SK-N-SH (cell line): ENCODE data around the gene USP25. TPM values are rescaled to one million over a fixed set of nuclear protein-coding genes. Genes with fewer than 3 reads are reported as not detected.

ENCODE experiments used
- CTCF ChIA-PET: fragments of 300-600, 350-600 bp; formaldehyde crosslinking; extraction: SDS; loops from one replicate; lab custom pipeline; 2021; lab: Yijun Ruan, JAX
- POLR2A ChIA-PET: fragments of 350-600 bp; sonication (Branson Sonifier 250); formaldehyde crosslinking; extraction: SDS; loops from one replicate; lab custom pipeline; 2020; ENCODE audit warnings: antibody characterized with exemption, inconsistent platforms; lab: Yijun Ruan, JAX
- DNase-seq: peaks from one replicate; pipeline ENCODE4 v3.0.0; 2012
- H2AFZ ChIP-seq: fragments of 200-600 bp; sonication (generic); 2 replicates; pipeline ENCODE4 v1.8.1; 2016; ENCODE audit warnings: antibody characterized with exemption, mild to moderate bottlenecking, low read depth
- H3F3A ChIP-seq: fragments of 200-600 bp; sonication (generic); replicated peaks from 2 replicates; pipeline ENCODE3; 2016; ENCODE audit warnings: antibody characterized with exemption, mild to moderate bottlenecking; ENCODE audit not compliant: insufficient read depth
- H3K27ac ChIP-seq, 2 experiments: fragments of 200-500 bp in 1 of 2; fragments of 200-600 bp in 1 of 2; sonication (Bioruptor generic) in 1 of 2; sonication (generic), shearing (Covaris generic) in 1 of 2; 2 replicates each; pipeline versions ENCODE4 v1.5.1 to v1.6.1; 2014 to 2016; ENCODE audit warnings: low read depth in 2 of 2, inconsistent platforms in 1 of 2, low read length in 1 of 2, mild to moderate bottlenecking in 1 of 2, mixed read lengths in 1 of 2
- H3K27me3 ChIP-seq: fragments of 200-600 bp; sonication (generic), shearing (Covaris generic); 2 replicates; pipeline ENCODE4 v1.6.1; 2016; ENCODE audit warnings: mixed run types; ENCODE audit not compliant: insufficient read depth
- H3K36me3 ChIP-seq, 2 experiments: fragments of 200-500 bp in 1 of 2; fragments of 200-600 bp in 1 of 2; sonication (Bioruptor generic) in 1 of 2; sonication (generic) in 1 of 2; replicated peaks in 1 of 2; 2 replicates each; pipeline versions ENCODE3 to v1.5.1; 2014 to 2016; ENCODE audit warnings: low read length in 1 of 2, mild to moderate bottlenecking in 1 of 2; ENCODE audit not compliant: insufficient read depth in 2 of 2, control insufficient read depth in 1 of 2
- H3K4me1 ChIP-seq, 2 experiments: fragments of 200-500 bp in 1 of 2; fragments of 200-600 bp in 1 of 2; sonication (Bioruptor generic) in 1 of 2; sonication (generic), shearing (Covaris generic) in 1 of 2; 2 replicates each; pipeline versions ENCODE4 v1.5.1 to v1.6.1; 2014 to 2016; ENCODE audit warnings: low read depth in 1 of 2, low read length in 1 of 2, mixed run types in 1 of 2; ENCODE audit not compliant: insufficient read depth in 2 of 2, control insufficient read depth in 1 of 2
- H3K4me2 ChIP-seq: fragments of 200-600 bp; sonication (generic), shearing (Covaris generic); 2 replicates; pipeline ENCODE4 v1.6.1; 2017; ENCODE audit warnings: mixed run types
- H3K4me3 ChIP-seq, 2 experiments: fragments of 200-500 bp in 1 of 2; fragments of 200-600 bp in 1 of 2; sonication (Bioruptor generic) in 1 of 2; sonication (generic), shearing (Covaris generic) in 1 of 2; 2 replicates each; pipeline versions ENCODE4 v1.5.1 to v1.8.1; 2014 to 2016; ENCODE audit warnings: low read depth in 2 of 2, inconsistent platforms in 1 of 2, low read length in 1 of 2, mild to moderate bottlenecking in 1 of 2, mixed read lengths in 1 of 2, moderate library complexity in 1 of 2
- H3K79me2 ChIP-seq: fragments of 200-600 bp; sonication (generic); 2 replicates; pipeline ENCODE4 v1.8.1; 2017; ENCODE audit warnings: mild to moderate bottlenecking; ENCODE audit not compliant: insufficient read depth
- H3K9ac ChIP-seq: fragments of 200-600 bp; sonication (generic); 2 replicates; pipeline ENCODE4 v1.6.1; 2017; ENCODE audit warnings: mixed run types
- H3K9me2 ChIP-seq: fragments of 200-600 bp; sonication (generic); 2 replicates; pipeline ENCODE4 v1.6.1; 2017; ENCODE audit warnings: mixed run types
- H3K9me3 ChIP-seq: fragments of 200-600 bp; sonication (generic); 2 replicates; pipeline ENCODE4 v1.6.1; 2017; ENCODE audit warnings: mixed run types, mild to moderate bottlenecking, moderate library complexity
- H4K20me1 ChIP-seq: fragments of 200-600 bp; sonication (generic); 2 replicates; pipeline ENCODE4 v1.6.1; 2017; ENCODE audit warnings: mild to moderate bottlenecking, mixed run types; ENCODE audit not compliant: insufficient read depth
- ELF1 ChIP-seq: IDR thresholded peaks from 2 replicates; pipeline ENCODE4 v1.4.0; 2012
- EP300 ChIP-seq, 2 experiments: IDR thresholded peaks; 2 replicates each; pipeline versions ENCODE4 v1.4.0 to v1.6.1; 2012; ENCODE audit warnings: borderline replicate concordance in 1 of 2, low read depth in 1 of 2, low read length in 1 of 2
- FOSL2 ChIP-seq: IDR thresholded peaks from 2 replicates; pipeline ENCODE4 v1.4.0; 2012; ENCODE audit warnings: low read depth, mild to moderate bottlenecking, moderate library complexity, borderline replicate concordance
- FOXJ3 ChIP-seq: sonication (generic); formaldehyde crosslinking; IDR thresholded peaks from 2 replicates; pipeline ENCODE4 v1.5.1; 2020; ENCODE audit warnings: mild to moderate bottlenecking, missing genetic modification reagents
- MAX ChIP-seq: IDR thresholded peaks from 2 replicates; pipeline ENCODE4 v1.4.0; 2012; ENCODE audit warnings: low read depth
- NFIC ChIP-seq: IDR thresholded peaks from 2 replicates; pipeline ENCODE4 v1.4.0; 2012; ENCODE audit warnings: borderline replicate concordance
- NRF1 ChIP-seq: IDR thresholded peaks from 2 replicates; pipeline ENCODE4 v1.6.1; 2012; ENCODE audit warnings: low read depth, mild to moderate bottlenecking, low read length
- POLR2AphosphoS5 ChIP-seq: IDR thresholded peaks from 2 replicates; pipeline ENCODE4 v1.6.1; 2012; ENCODE audit warnings: low read depth, low read length
- RCOR1 ChIP-seq: fragments of 150-350 bp; IDR thresholded peaks from 2 replicates; pipeline ENCODE4 v1.6.1; 2017; ENCODE audit warnings: antibody characterized with exemption, low read length
- RXRA ChIP-seq: IDR thresholded peaks from 2 replicates; pipeline ENCODE4 v1.4.0; 2012; ENCODE audit warnings: low read depth, mild to moderate bottlenecking, borderline replicate concordance
- SIN3A ChIP-seq: IDR thresholded peaks from 2 replicates; pipeline ENCODE4 v1.6.1; 2012; ENCODE audit warnings: low read depth, mild to moderate bottlenecking, low read length, moderate library complexity, borderline replicate concordance
- TCF12 ChIP-seq: IDR thresholded peaks from 2 replicates; pipeline ENCODE4 v1.4.0; 2012
- YY1 ChIP-seq: IDR thresholded peaks from 2 replicates; pipeline ENCODE4 v1.4.0; 2012; ENCODE audit warnings: low read depth, mild to moderate bottlenecking
- WGBS: methylation state at CpG from one replicate; pipeline ENCODE4 v1.1.6; 2017; ENCODE audit warnings: low lambda C conversion rate; 5-methylcytosine and 5-hydroxymethylcytosine counted together
- polyA plus RNA-seq, 3 experiments: library from polyadenylated mRNA; depleted of rRNA; stranded (reverse); fragments of >200 nt; gene quantifications; 2 replicates each; pipeline ENCODE4 v1.2.3, GENCODE V29; 2012
- TF ChIP-seq, protein P1 (sequence below): IDR thresholded peaks from 2 replicates; pipeline ENCODE4; 2012
- TF ChIP-seq, protein P2 (sequence below): fragments of 200-600 bp; sonication (generic); IDR thresholded peaks from 2 replicates; pipeline ENCODE4 v1.6.1; 2017; ENCODE audit warnings: antibody characterized with exemption, mild to moderate bottlenecking, moderate library complexity

Gene USP25
- polyA plus RNA-seq, 1 of the 3 experiments (the other 2 are of a cell fraction) = 4.6 TPM

DNA sequence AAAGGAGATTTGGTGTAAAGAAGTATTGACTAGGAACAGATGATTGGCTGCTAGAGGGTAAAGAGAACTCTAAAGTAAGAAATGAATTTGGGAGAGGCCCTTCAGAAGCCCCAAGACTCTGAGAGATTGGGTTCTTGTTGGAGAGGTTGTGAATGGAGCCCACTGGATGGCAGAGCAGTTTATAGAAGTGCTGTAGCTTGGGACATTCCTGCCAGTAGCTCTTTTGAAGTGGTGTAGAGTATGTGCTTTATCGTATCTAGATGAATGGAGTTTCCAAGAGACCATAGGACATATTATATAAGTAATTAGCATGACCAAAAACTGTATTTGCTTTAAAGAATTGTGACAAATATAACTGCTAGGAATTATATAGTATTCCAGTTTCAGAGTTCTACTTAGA is 21.3 kb downstream of the USP25 start:
- WGBS = 100% methylated on average over 1 of the region's 1 CpG
- CTCF ChIA-PET = no interaction called here
- H3F3A ChIP-seq = no peaks in the 10 kb centered on the region
- H3K27me3 ChIP-seq = no peaks in the 10 kb centered on the region
- H2AFZ ChIP-seq = no peak overlapping the region
- no peak overlapping the region for H3K27ac ChIP-seq
- no peaks in the 10 kb centered on the region for H3K9me2 ChIP-seq
- peaks cover 5 to 10% of the 10 kb centered on the region in 2 experiments; a peak in 3 of 4 replicates for H3K4me1 ChIP-seq
- H3K9me3 ChIP-seq = no peaks in the 10 kb centered on the region
- no peak overlapping the region for H3K9ac ChIP-seq
- H3K36me3 ChIP-seq = no peaks in the 10 kb centered on the region
- POLR2A ChIA-PET = no interaction called here
- no peak overlapping the region for H3K4me3 ChIP-seq
- TF ChIP-seq NFIC = no peak
- TF ChIP-seq MAX = no peak
- no peak for TF ChIP-seq POLR2AphosphoS5
- no peak for TF ChIP-seq RXRA
- TF ChIP-seq RCOR1 = no peak
- no peak for TF ChIP-seq EP300 (IDR thresholded peaks at IDR 0.05; ENCODE audit: borderline replicate concordance in 1 of 2, low read depth in 1 of 2, low read length in 1 of 2)
- no peak for TF ChIP-seq NRF1
- no peak for TF ChIP-seq YY1
- TF ChIP-seq, protein P1, sequence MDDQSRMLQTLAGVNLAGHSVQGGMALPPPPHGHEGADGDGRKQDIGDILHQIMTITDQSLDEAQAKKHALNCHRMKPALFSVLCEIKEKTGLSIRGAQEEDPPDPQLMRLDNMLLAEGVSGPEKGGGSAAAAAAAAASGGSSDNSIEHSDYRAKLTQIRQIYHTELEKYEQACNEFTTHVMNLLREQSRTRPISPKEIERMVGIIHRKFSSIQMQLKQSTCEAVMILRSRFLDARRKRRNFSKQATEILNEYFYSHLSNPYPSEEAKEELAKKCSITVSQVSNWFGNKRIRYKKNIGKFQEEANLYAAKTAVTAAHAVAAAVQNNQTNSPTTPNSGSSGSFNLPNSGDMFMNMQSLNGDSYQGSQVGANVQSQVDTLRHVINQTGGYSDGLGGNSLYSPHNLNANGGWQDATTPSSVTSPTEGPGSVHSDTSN = no peak
- no peak for TF ChIP-seq FOSL2
- H3K4me2 ChIP-seq = no peak overlapping the region
- H4K20me1 ChIP-seq = no peaks in the 10 kb centered on the region; the same call in 1 of the 2 replicates
- H3K79me2 ChIP-seq = peaks cover 67% of the 10 kb centered on the region
- no peak for DNase-seq

- H3K4me1 ChIP-seq = peaks cover 5 to 10% of the 10 kb centered on the region in 2 experiments; a peak in 3 of 4 replicates
- CTCF ChIA-PET = no interaction called here
- DNase-seq = no peak
- TF ChIP-seq ELF1 = no peak
- no peak for TF ChIP-seq SIN3A
- TF ChIP-seq, protein P1 = no peak
- no peak for TF ChIP-seq TCF12
- TF ChIP-seq, protein P2, sequence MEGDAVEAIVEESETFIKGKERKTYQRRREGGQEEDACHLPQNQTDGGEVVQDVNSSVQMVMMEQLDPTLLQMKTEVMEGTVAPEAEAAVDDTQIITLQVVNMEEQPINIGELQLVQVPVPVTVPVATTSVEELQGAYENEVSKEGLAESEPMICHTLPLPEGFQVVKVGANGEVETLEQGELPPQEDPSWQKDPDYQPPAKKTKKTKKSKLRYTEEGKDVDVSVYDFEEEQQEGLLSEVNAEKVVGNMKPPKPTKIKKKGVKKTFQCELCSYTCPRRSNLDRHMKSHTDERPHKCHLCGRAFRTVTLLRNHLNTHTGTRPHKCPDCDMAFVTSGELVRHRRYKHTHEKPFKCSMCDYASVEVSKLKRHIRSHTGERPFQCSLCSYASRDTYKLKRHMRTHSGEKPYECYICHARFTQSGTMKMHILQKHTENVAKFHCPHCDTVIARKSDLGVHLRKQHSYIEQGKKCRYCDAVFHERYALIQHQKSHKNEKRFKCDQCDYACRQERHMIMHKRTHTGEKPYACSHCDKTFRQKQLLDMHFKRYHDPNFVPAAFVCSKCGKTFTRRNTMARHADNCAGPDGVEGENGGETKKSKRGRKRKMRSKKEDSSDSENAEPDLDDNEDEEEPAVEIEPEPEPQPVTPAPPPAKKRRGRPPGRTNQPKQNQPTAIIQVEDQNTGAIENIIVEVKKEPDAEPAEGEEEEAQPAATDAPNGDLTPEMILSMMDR = no peak
- no peak for TF ChIP-seq FOXJ3 (CRISPR knock-in tag)
- TF ChIP-seq, all 33 proteins: peak for 0
- no peaks in the 10 kb centered on the region for H3K36me3 ChIP-seq
- no peaks in the 10 kb centered on the region for H3F3A ChIP-seq
- POLR2A ChIA-PET = no interaction called here
- no peak overlapping the region for H3K27ac ChIP-seq
- H3K27me3 ChIP-seq = no peaks in the 10 kb centered on the region
- no peak overlapping the region for H3K9ac ChIP-seq
- H3K9me3 ChIP-seq = no peaks in the 10 kb centered on the region
- H3K4me3 ChIP-seq = no peak overlapping the region
- no peaks in the 10 kb centered on the region for H3K9me2 ChIP-seq
- peaks cover 68% of the 10 kb centered on the region for H3K79me2 ChIP-seq
- H4K20me1 ChIP-seq = no peaks in the 10 kb centered on the region; the same call in 1 of the 2 replicates
- no peak overlapping the region for H3K4me2 ChIP-seq
- H2AFZ ChIP-seq = no peak overlapping the region
Observed at GRCh38 chr21:15751546-15751945, 21.8 kb downstream of the USP25 start.
